Right lobe of liver (tissue), 6 donors: ENCODE results near the gene HOXC10. TPM values are rescaled to one million over a fixed set of nuclear protein-coding genes. Genes with fewer than 3 reads are reported as not detected.
A peak's percentile ranks its signal among the peaks of the same experiment; 100 is the strongest.

ENCODE experiments used
- ATAC-seq, 4 donors: fragments of 200-7000 bp; cut with Tn5 transposase; one replicate each; pipeline ENCODE4 v1.9.1; 2020; ENCODE audit warnings: mild to moderate bottlenecking in 4 of 4, moderate library complexity in 4 of 4
- DNase-seq, 3 donors: peaks; one replicate each; pipeline ENCODE4 v3.0.0-alpha.2; 2020
- H3K27ac ChIP-seq, 3 donors: fragments of 200-600 bp; one replicate each; pipeline ENCODE4 v1.8.0; 2022
- H3K27me3 ChIP-seq, 2 donors: fragments of 200-600 bp; one replicate each; pipeline ENCODE4 v1.8.0; 2022
- H3K36me3 ChIP-seq, 4 donors: fragments of 200-600 bp; sonication (generic) in 1 of 4; one replicate each; pipeline versions ENCODE4 v1.5.1 to v1.8.0; 2017 to 2022; ENCODE audit warnings: control low read depth in 1 of 4
- H3K4me1 ChIP-seq, 4 donors: fragments of 200-600 bp; sonication (generic) in 1 of 4; one replicate each; pipeline versions ENCODE4 v1.5.1 to v1.8.0; 2017 to 2022; ENCODE audit warnings: control low read depth in 1 of 4
- H3K4me3 ChIP-seq, 3 donors: fragments of 200-600 bp; one replicate each; pipeline ENCODE4 v1.8.0; 2022
- H3K9me3 ChIP-seq, 4 donors: fragments of 200-600 bp; sonication (generic) in 1 of 4; one replicate each; pipeline versions ENCODE4 v1.5.1 to v1.8.0; 2017 to 2022; ENCODE audit warnings: control low read depth in 1 of 4
- CTCF ChIP-seq, 4 donors: fragments of 200-600 bp in 3 of 4; fragments of 450-650 bp in 1 of 4; IDR thresholded peaks; one replicate each; pipeline versions ENCODE4 v1.5.1 to v1.8.0; 2016 to 2022; ENCODE audit warnings: antibody characterized with exemption in 4 of 4, mild to moderate bottlenecking in 2 of 4
- POLR2A ChIP-seq: fragments of 450-650 bp; IDR thresholded peaks from one replicate; pipeline ENCODE4 v1.6.1; 2017; ENCODE audit warnings: antibody characterized with exemption, mild to moderate bottlenecking
- WGBS: methylation state at CpG from one replicate; pipeline ENCODE4 v1.1.6; 2018; ENCODE audit warnings: low coverage, low lambda C conversion rate; ENCODE audit not compliant: insufficient coverage; ENCODE audit errors: missing lambda C conversion rate; 5-methylcytosine and 5-hydroxymethylcytosine counted together
- intact Hi-C, 2 donors: fragments of 100-400 bp; cut with DNase I; formaldehyde crosslinking; loops; one replicate each; pipeline versions ENCODE4 v1.11.2 to v1.14.1; 2022
- total RNA-seq, 6 experiments: library from RNA; depleted of rRNA in 2 of 6; stranded (reverse); fragments of >200 nt in 2 of 6; fragmentation: NEBNext Ultra II Directional in 3 of 6; extraction: Animal tissue kit (Norgen Biotek cat#: 25700) in 3 of 6; gene quantifications; one replicate each; pipeline versions ENCODE4 v1.1.0 to v1.2.4, GENCODE V29; 2016 to 2023
- donor health status: DM: no; HTN: yes; CAD: no.
- donor health status: DM: no; HTN: no; CAD: no.
- donor health status: DM: no; HTN: no; CAD: no.
- donor health status: DM: no; HTN: yes; CAD: no.
- donor health status: DM: no; HTN: yes; CAD: no.

Gene HOXC10
- total RNA-seq, 6 experiments from 2014 or later = not detected

DNA sequence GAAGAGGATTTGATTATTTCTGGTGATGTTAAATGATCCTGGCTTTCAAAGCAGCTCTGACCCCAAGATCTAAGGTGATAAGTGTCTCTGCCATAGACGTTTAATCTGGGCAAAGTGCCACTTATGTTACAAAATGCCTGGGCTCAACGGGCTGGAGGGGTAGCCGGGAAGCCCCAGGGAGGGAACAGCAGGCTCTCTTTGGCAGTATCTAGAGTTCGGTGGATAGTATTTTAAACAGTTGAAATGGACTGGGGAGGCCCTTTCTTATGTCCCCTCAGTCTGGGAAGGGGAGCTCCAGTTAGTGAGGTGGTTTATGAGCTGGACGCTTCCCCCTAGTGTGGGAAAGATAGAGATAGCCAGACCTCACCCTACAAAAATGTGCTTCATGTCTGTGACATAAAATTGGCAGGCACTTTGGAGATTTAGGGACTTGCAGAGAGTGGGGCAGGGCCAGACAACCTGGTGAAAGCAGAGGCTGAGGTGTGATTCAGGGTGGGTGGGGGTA is 17.5 kb upstream of the HOXC10 start:
- DNase-seq (no peak), ATAC-seq (no peak)
- no peak overlapping the region for H3K27ac ChIP-seq
- H3K9me3 ChIP-seq = no peaks in the 10 kb centered on the region
- H3K36me3 ChIP-seq = no peaks in the 10 kb centered on the region
- no peak overlapping the region for H3K4me3 ChIP-seq
- H3K27me3 ChIP-seq = peaks cover 5 to 49% of the 10 kb centered on the region in 2 donors
- intact Hi-C loops = no loop called here
- WGBS = 11% methylated on average over 5 of the region's 5 CpGs
- no peak for TF ChIP-seq CTCF (IDR thresholded peaks at IDR 0.05)
- TF ChIP-seq POLR2A = no peak
- no peaks in the 10 kb centered on the region for H3K4me1 ChIP-seq

DNA sequence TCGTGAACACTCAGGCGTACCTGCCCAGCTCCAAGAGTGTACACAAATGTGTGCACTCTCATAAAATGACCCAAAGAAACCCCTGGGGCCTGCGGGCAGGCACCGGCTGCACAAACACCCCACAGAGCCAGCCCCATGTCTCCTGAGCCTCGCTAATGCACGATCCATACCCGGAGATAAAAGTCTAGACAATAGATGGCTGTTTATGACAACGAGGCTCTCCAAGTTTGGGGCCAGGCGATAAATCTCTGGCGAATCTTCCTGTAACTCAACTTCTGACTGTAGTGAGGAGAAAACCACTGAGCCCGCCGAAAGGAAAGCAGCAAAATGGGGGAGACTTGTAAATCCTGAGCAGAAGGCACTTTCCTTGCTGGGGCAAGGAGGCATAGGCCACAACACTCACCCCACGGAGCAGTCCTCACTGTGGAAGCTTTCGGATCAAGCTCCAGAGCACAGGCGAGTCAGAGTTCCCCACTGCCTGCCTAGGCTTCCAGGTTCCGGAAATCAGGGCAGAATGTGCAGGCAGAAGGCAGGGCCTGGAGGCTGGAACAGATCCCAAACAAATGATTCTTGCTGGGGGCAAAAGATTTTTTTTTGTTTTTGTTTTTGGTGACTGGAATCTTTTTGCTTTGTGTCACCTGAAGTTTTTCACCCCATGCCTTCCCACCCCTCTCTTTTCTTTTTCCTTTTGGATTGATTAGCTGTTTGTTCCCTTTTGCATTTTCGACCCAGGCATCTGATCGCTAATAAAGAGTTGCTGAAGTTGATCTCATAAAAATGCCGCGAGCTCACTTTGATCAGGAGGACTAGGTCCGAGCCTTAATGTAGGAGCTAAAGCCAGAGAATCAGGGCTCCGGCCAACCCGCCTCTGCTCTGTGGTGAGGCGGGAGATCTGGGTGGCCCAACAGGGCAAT is 16.5 kb upstream of the HOXC10 start:
- peak in 1 of 3 donors; percentile 28 for DNase-seq
- no peaks in the 10 kb centered on the region for H3K4me1 ChIP-seq
- no peak for ATAC-seq
- H3K27ac ChIP-seq = no peak overlapping the region
- H3K4me3 ChIP-seq = no peak overlapping the region
- intact Hi-C loops = no loop called here
- TF ChIP-seq POLR2A (no peak), CTCF (IDR thresholded peaks at IDR 0.05) (no peak)
- no peaks in the 10 kb centered on the region for H3K9me3 ChIP-seq
- H3K36me3 ChIP-seq = no peaks in the 10 kb centered on the region
- WGBS = 11% methylated on average over 23 of the region's 24 CpGs
- peaks cover 5 to 47% of the 10 kb centered on the region in 2 donors for H3K27me3 ChIP-seq

DNA sequence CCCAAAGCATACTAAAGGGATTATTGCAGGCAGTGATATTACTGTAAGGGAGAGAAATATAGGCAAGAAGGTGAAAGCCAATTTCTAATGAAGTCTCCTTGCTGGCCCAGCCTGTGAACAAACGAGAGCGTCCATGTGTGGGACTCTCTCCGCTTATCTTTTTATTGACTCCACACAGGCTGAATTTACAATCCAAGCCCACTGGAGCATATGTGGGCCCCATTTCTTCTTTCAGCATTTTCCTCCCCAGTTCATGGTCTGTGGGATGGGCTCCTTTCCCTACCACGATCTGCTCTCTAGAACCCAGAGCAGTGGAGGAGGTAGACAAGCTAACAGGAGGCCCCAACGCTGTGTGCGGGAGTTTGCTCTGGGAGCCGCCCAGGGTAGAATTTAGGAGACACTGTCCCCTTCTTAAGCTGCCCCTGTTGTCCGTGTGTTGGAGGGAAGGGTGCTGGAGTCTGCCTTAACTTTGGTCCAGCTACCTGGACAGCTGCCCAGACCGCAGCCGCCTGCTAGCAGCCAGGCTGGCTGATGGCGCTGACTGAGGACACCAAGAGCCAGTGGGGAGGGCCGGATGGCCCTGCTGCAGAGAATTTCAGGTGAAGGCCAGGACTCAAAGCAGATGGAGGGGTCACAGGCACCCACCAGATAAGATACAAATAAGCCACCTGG is 15.2 kb upstream of the HOXC10 start:
- Histone ChIP-seq H3K4me1 (peaks cover 0 to 3% (median 0%) of the 10 kb centered on the region in 4 donors), H3K9me3 (no peaks in the 10 kb centered on the region), H3K27me3 (peaks cover 5 to 45% of the 10 kb centered on the region in 2 donors), H3K36me3 (no peaks in the 10 kb centered on the region), H3K4me3 (no peak overlapping the region), H3K27ac (no peak overlapping the region)
- DNase-seq (peak in 1 of 3 donors; percentile 50), ATAC-seq (peak in 1 of 4 donors; percentile 45)
- no peak for TF ChIP-seq CTCF (IDR thresholded peaks at IDR 0.05)
- TF ChIP-seq POLR2A = no peak
- 19% methylated on average over 7 of the region's 12 CpGs for WGBS
- intact Hi-C loops = no loop called here

GRCh38 chr12:53970451-53970850 is 14.5 kb upstream of the HOXC10 start:
- ATAC-seq (no peak), DNase-seq (peak in 1 of 3 donors; percentile 7)
- no peak overlapping the region for H3K27ac ChIP-seq
- 2% methylated on average over 3 of the region's 4 CpGs for WGBS
- H3K27me3 ChIP-seq = peaks cover 10 to 47% of the 10 kb centered on the region in 2 donors
- no peak for TF ChIP-seq CTCF (IDR thresholded peaks at IDR 0.05)
- TF ChIP-seq POLR2A = no peak
- no peaks in the 10 kb centered on the region for H3K36me3 ChIP-seq
- H3K4me3 ChIP-seq = no peak overlapping the region
- peaks cover 0 to 5% (median 0%) of the 10 kb centered on the region in 4 donors for H3K4me1 ChIP-seq
- no peaks in the 10 kb centered on the region for H3K9me3 ChIP-seq
- intact Hi-C loops = no loop called here
